GM13977 (cell line): Measurements from ENCODE around the gene PGAM5.

ENCODE experiments used
- DNase-seq: peaks from one replicate; pipeline ENCODE4 v3.0.0; 2012; ENCODE audit warnings: low spot score
- in situ Hi-C: fragments of 300-500 bp; cut with MboI; formaldehyde crosslinking; loops from one replicate; pipeline ENCODE4 v1.12.0; 2022; ENCODE audit warnings: low sequenced_read_pairs, low pct_unique_long_range_greater_than_20kb, mixed read lengths, inconsistent platforms; ENCODE audit not compliant: unreplicated experiment
- TF ChIP-seq, protein P1 (sequence below): IDR thresholded peaks from 2 replicates; pipeline ENCODE4 v1.5.1; 2012; ENCODE audit warnings: mild to moderate bottlenecking, control low read depth; ENCODE audit not compliant: insufficient read depth; ENCODE audit errors: extremely low read depth, missing control alignments

Gene PGAM5

DNA sequence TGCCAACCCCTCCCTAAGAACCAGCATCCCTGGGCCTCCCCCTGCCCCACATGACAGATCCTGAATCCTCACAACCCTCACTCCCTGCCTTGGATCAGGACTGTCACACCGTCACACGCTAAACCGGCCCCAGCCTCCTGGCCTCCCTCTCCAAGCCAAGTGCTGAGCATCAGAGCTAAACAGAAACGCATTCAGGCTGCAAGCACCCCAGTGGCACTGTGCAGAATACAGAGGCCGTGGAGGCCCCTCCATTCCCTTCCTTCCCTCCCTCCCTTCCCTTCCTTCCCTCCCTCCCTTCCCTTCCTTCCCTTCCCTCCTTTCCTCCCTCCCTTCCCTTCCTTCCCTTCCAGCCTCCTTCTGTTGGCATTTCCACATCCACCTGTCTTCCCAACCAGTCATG, 36.1 kb upstream of the PGAM5 start:
- in situ Hi-C loops, result no loop called here
- DNase-seq, result no peak
- TF ChIP-seq, protein P1, sequence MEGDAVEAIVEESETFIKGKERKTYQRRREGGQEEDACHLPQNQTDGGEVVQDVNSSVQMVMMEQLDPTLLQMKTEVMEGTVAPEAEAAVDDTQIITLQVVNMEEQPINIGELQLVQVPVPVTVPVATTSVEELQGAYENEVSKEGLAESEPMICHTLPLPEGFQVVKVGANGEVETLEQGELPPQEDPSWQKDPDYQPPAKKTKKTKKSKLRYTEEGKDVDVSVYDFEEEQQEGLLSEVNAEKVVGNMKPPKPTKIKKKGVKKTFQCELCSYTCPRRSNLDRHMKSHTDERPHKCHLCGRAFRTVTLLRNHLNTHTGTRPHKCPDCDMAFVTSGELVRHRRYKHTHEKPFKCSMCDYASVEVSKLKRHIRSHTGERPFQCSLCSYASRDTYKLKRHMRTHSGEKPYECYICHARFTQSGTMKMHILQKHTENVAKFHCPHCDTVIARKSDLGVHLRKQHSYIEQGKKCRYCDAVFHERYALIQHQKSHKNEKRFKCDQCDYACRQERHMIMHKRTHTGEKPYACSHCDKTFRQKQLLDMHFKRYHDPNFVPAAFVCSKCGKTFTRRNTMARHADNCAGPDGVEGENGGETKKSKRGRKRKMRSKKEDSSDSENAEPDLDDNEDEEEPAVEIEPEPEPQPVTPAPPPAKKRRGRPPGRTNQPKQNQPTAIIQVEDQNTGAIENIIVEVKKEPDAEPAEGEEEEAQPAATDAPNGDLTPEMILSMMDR, result no peak

DNA sequence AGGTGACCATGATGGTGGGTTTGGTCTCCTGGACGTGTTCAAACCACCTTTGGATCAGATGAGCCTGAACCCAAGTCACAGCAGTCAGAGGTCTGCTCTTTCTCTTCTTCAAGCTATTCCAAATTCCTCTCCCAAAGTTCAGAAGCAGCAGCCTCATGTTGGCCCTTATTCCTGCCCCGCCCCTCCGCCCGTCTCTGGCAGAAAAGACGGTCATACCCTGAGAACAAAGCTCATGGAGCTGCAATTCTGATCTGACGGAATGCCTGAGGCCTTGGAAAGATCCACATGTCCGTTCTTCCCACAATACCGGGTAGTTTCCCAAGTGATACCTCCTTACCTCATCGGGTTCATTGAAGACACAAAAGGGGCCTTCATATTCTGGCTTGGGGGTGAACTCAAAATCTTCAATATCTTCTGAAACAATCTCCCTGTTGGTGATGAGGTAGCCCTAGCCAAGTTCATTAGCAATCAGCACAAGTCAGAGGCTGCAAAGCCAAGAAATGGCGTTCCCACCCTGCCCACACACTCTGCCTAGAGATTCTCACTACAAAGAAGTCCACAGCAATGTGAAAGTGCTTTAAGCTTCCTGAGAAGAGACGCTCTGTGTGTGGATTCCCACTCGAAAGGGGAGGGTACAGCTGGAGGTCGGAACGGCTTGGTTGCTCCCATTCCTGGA, 34.7 kb upstream of the PGAM5 start:
- TF ChIP-seq, protein P1, result no peak
- in situ Hi-C loops, result no loop called here
- DNase-seq, result no peak

DNA sequence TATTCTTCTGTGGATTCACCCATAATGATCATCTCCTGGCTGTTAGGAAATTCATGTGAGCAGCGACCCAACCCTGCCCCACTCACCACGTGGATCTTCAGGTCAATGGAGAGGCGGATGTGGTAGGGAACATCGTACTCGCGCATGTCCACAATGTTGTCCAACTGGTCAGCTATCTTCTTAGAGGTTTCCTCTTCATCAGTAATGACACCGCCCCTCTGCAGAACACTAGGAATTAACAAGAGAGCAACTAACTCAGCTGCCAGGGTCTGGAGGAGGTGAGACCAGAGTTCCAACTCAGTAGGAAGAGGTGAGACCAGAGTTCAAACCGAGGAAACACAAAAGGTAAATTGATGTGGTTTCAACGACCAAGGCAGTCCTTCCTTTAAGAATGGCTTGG, 33.1 kb upstream of the PGAM5 start:
- in situ Hi-C loops, result no loop called here
- TF ChIP-seq, protein P1, result no peak

DNA sequence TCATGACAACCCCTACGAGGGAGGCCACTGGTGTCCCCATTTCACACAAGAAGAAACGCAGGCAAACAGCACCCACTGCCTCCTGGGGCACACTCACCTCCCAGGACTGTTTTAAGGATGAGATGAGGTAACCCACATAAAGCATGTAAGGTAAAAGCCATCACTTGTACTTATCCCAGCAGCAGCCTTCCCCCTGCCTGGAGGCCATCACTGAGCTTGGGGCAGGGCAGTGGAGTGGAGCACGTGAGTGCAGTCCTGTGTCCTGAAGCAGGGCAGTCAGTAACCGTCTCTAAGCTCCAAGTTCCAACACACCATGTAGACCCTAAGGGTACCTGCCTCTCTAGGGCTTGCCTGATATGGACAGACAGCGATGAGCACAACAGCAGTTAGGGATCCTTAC, 25.2 kb upstream of the PGAM5 start:
- DNase-seq, result no peak
- TF ChIP-seq, protein P1, result no peak
- in situ Hi-C loops, result no loop called here

More for the DNA sequence above, 33.1 kb upstream of the PGAM5 start:
- DNase-seq, result no peak

DNA sequence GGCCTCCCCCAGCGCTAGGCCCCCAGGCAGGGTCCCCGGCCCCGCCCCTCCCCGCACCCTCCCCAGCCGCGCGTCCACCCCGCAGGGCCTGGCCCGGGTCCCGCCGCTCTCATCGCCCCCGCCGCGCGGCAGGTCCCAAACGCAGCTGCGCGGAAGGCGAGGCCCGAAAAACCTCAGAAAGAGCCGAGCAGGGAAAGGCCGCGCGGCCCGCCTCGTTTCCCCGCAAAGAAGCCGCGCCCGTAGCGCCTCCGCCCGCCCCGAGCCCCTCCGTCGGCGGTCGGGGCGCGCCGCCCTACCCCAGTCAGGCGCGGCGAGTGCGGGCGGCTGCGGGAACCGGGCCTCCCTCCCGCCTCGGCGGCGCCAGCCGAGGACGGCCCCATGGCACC, 23.8 kb upstream of the PGAM5 start:
- in situ Hi-C loops, result no loop called here
- TF ChIP-seq, protein P1, result no peak
- no peak for DNase-seq

DNA sequence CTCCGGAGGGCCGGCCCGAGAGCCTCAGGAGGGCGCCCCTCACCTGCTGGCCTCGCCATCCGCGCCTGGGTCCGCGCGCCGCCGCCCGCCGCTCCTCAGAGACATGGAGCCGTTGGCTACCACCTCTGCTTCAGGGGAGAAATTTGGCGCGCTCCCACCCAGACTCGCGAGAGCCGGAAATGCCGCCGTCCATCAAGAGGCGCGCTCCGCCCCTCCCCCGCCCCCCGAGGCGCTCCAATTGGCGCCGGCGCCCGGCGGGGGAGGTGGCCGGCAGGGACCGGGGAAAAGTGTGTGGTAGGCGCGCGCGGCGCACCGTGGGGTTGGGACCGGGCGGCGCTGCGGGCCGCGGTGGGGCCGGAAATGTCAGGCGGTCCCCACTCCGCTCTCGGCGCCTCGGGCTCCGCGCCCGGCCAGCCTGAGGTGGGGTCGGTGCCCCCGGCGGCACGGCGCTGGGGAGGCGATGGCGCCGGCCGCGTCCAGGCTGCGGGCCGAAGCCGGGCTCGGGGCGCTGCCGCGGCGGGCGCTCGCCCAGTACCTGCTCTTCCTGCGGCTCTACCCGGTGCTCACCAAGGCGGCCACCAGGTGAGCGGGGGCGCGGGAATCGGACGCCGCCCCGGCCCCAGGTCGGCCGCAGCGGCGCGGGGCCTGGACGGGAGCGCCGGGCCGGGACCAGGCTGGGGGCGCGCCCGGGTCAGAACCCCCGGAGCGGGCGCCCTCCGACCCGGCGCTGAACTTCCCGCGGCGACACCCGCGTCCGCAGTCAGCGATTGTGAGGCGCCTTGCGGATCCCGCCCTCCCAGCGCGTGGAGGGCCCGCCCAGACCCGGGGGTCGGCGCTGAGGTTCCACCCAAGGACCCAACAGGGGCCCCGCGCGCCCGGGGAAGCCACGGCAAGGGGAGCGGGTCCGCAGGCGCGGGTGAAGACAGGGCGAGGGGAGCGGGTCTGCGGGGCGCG, 23.2 kb upstream of the PGAM5 start, which contains the start of the genes POLE and PXMP2:
Gene POLE, minus strand, starts transcription at position 132 of the 954 bp plus-strand sequence. Its CDS starts 27 bp downstream, at position 105.
Gene PXMP2, plus strand, starts transcription at position 377 of the 954 bp plus-strand sequence. Its CDS starts 84 bp downstream, at position 461.
- peak; percentile 100 for DNase-seq
- in situ Hi-C loops, result no loop called here
- TF ChIP-seq, protein P1, result no peak
